K562 (cell line): Measurements from ENCODE around the gene IRF2BP2. TPM values are rescaled to one million over a fixed set of nuclear protein-coding genes. Genes with fewer than 3 reads are reported as not detected.
A peak's percentile ranks its signal among the peaks of the same experiment; 100 is the strongest.

Experiments
- ATAC-seq: fragments of 200-7000 bp; cut with Tn5 transposase; 3 replicates; pipeline ENCODE4 v1.9.1; 2020; ENCODE audit warnings: moderate library complexity
- BruUV-seq: library from RNA; stranded (reverse); fragments of 400-500 nt; replicated peaks from 2 replicates; lab custom pipeline; 2021; lab: Mats Ljungman, UMichigan
- CTCF ChIA-PET: fragments of 300-600 bp; formaldehyde crosslinking; extraction: SDS; loops from one replicate; lab custom pipeline; 2021; ENCODE audit warnings: low intra/inter-chr PET ratio; lab: Yijun Ruan, JAX
- POLR2A ChIA-PET: fragments of 300-600, 350-650 bp; sonication (Branson Sonifier 250); formaldehyde crosslinking; extraction: SDS; loops from one replicate; lab custom pipeline; 2021; ENCODE audit warnings: antibody characterized with exemption, inconsistent platforms; lab: Yijun Ruan, JAX
- DNase-seq, 4 experiments: peaks; one replicate each; pipeline versions ENCODE4 v3.0.0 to v3.0.0-alpha.2; 2011 to 2018; ENCODE audit warnings: low spot score in 3 of 4, mixed read lengths in 3 of 4; ENCODE audit errors: extremely low read depth in 1 of 4
- FAIRE-seq: peaks from 2 replicates; lab custom pipeline; 2011; peaks lifted over from hg19 to GRCh38; lab: Jason Lieb, UNC
- H2AFZ ChIP-seq: 2 replicates; pipeline ENCODE4 v1.6.0; 2011; ENCODE audit warnings: low read depth, low read length, control low read depth, inconsistent platforms
- H3K27ac ChIP-seq: fragments of 200-600 bp; 3 replicates; pipeline ENCODE4 v1.8.0; 2011; ENCODE audit warnings: low read depth, mild to moderate bottlenecking, control low read depth, inconsistent platforms, low read length, moderate library complexity, mixed read lengths; ENCODE audit errors: extremely low read depth
- H3K27me3 ChIP-seq, 2 experiments: fragments of 300-600 bp in 1 of 2; 2 replicates in 1 of 2; 3 replicates in 1 of 2; pipeline versions ENCODE4 v1.6.0 to v1.8.0; 2011; ENCODE audit warnings: inconsistent platforms in 2 of 2, low read length in 2 of 2, mild to moderate bottlenecking in 1 of 2, mixed read lengths in 1 of 2, moderate library complexity in 1 of 2; ENCODE audit not compliant: control insufficient read depth in 2 of 2, insufficient read depth in 2 of 2
- H3K36me3 ChIP-seq: fragments of 300-600 bp; 3 replicates; pipeline ENCODE4 v1.8.0; 2011; ENCODE audit warnings: mild to moderate bottlenecking, low read length, inconsistent platforms; ENCODE audit not compliant: control insufficient read depth, insufficient read depth
- H3K4me1 ChIP-seq, 2 experiments: fragments of 200-600 bp in 1 of 2; replicated peaks in 1 of 2; 2 replicates in 1 of 2; 3 replicates in 1 of 2; pipeline versions ENCODE4 v1.5.1 to v1.8.0; 2011; ENCODE audit warnings: inconsistent platforms in 2 of 2, low read length in 2 of 2, mild to moderate bottlenecking in 1 of 2, mixed read lengths in 1 of 2, moderate library complexity in 1 of 2; ENCODE audit not compliant: control insufficient read depth in 2 of 2, insufficient read depth in 2 of 2
- H3K4me2 ChIP-seq: 2 replicates; pipeline ENCODE4 v1.6.1; 2011; ENCODE audit warnings: low read length, control low read depth, inconsistent platforms, mixed read lengths; ENCODE audit not compliant: insufficient read depth
- H3K4me3 ChIP-seq: fragments of 200-600 bp; sonication (generic), shearing (Covaris generic); 2 replicates; pipeline ENCODE4 v1.5.1; 2016; ENCODE audit warnings: control low read depth, inconsistent platforms
- H3K79me2 ChIP-seq: fragments of 200-600 bp; 3 replicates; pipeline ENCODE4 v1.8.0; 2011; ENCODE audit warnings: low read length, inconsistent platforms; ENCODE audit not compliant: control insufficient read depth, insufficient read depth
- H3K9ac ChIP-seq, 2 experiments: 2 replicates each; pipeline versions ENCODE4 v1.6.0 to v1.6.1; 2011; ENCODE audit warnings: low read depth in 2 of 2, low read length in 2 of 2, control low read depth in 1 of 2, inconsistent platforms in 1 of 2, mild to moderate bottlenecking in 1 of 2, mixed read lengths in 1 of 2; ENCODE audit not compliant: insufficient read depth in 1 of 2
- H3K9me1 ChIP-seq: one replicate; pipeline ENCODE4 v1.6.0; 2011; ENCODE audit warnings: inconsistent platforms, mild to moderate bottlenecking, low read length, moderate library complexity; ENCODE audit not compliant: control insufficient read depth, insufficient read depth
- H3K9me3 ChIP-seq: replicated peaks from 2 replicates; pipeline ENCODE4 v1.5.1; 2011; ENCODE audit warnings: low read depth, low read length, inconsistent platforms; ENCODE audit not compliant: control insufficient read depth, insufficient read depth
- H4K20me1 ChIP-seq: replicated peaks from 2 replicates; pipeline ENCODE4 v1.6.1; 2011; ENCODE audit warnings: low read length, inconsistent platforms, mixed read lengths; ENCODE audit not compliant: control insufficient read depth, insufficient read depth
- L3MBTL2 ChIP-seq: fragments of 450-650 bp; IDR thresholded peaks from 2 replicates; pipeline ENCODE4 v1.6.1; 2016; ENCODE audit warnings: mild to moderate bottlenecking, moderate library complexity
- MTA2 ChIP-seq: fragments of 450-650 bp; IDR thresholded peaks from 2 replicates; pipeline ENCODE4 v1.6.1; 2016; ENCODE audit warnings: low read depth
- NFYB ChIP-seq: IDR thresholded peaks from 2 replicates; pipeline ENCODE4 v1.6.1; 2011; ENCODE audit warnings: mild to moderate bottlenecking, moderate library complexity; ENCODE audit not compliant: insufficient read length; ENCODE audit errors: extremely low read depth
- RAD21 ChIP-seq, 2 experiments: fragments of 250-450 bp in 1 of 2; fragments of 450-650 bp in 1 of 2; sonication (Bioruptor Pico) in 1 of 2; formaldehyde crosslinking in 1 of 2; IDR thresholded peaks in 1 of 2; conservative IDR thresholded peaks in 1 of 2; 2 replicates each; pipeline versions ENCODE4 v1.4.0 to v1.8.0; 2020 to 2022; ENCODE audit warnings: mild to moderate bottlenecking in 2 of 2, moderate library complexity in 1 of 2
- SMAD4 ChIP-seq: fragments of 250-450 bp; sonication (Bioruptor Pico); conservative IDR thresholded peaks from 2 replicates; pipeline ENCODE4 v1.8.0; 2021; ENCODE audit warnings: inconsistent platforms, mild to moderate bottlenecking, moderate library complexity
- ZBTB33 ChIP-seq: sonication (generic); formaldehyde crosslinking; IDR thresholded peaks from 2 replicates; pipeline ENCODE4 v1.8.1; 2023; ENCODE audit warnings: mild to moderate bottlenecking, missing genetic modification reagents
- ZNF639 ChIP-seq, 2 experiments: fragments of 200-800 bp in 1 of 2; sonication (Bioruptor generic) in 1 of 2; sonication (generic) in 1 of 2; formaldehyde crosslinking in 1 of 2; IDR thresholded peaks in 1 of 2; conservative IDR thresholded peaks in 1 of 2; 2 replicates each; pipeline versions ENCODE4 v1.5.0 to v1.6.1; 2016 to 2020; ENCODE audit warnings: missing compliant biosample characterization in 1 of 2, missing genetic modification characterization in 1 of 2, missing genetic modification reagents in 1 of 2
- WGBS: fragments of 100-300 bp; shearing (Covaris generic); methylation state at CpG from one replicate; pipeline ENCODE4 v1.1.6; 2016; ENCODE audit warnings: low coverage, mixed read lengths; ENCODE audit not compliant: insufficient coverage; ENCODE audit errors: missing lambda C conversion rate; 5-methylcytosine and 5-hydroxymethylcytosine counted together
- in situ Hi-C: fragments of 300-500 bp; cut with MboI; formaldehyde crosslinking; loops from 4 replicates; pipeline ENCODE4 v1.15.0; 2018; ENCODE audit warnings: inconsistent platforms, mixed read lengths
- intact Hi-C: fragments of 100-400 bp; cut with micrococcal nuclease; formaldehyde crosslinking; loops from 2 replicates; pipeline ENCODE4 v1.14.2; 2022
- polyA plus RNA-seq, 8 experiments: library from polyadenylated mRNA; depleted of rRNA in 4 of 8; stranded (reverse) in 5 of 8; unstranded in 3 of 8; fragments of >200 nt; fragmentation: Nextera tagmentation in 2 of 8; fragmentation: Illumina TruSeq in 1 of 8; extraction: Ambion mirVana in 2 of 8; extraction: Trizol in 1 of 8; gene quantifications; 2 replicates each; pipeline versions ENCODE4 v1.2.1 to v1.2.3, GENCODE V29; 2011 to 2014; ENCODE audit warnings: inconsistent platforms in 1 of 8, missing spikeins in 1 of 8
- total RNA-seq, 7 experiments: library from RNA; depleted of rRNA in 6 of 7; stranded (reverse); fragments of >200 nt in 6 of 7; fragmentation: Illumina TruSeq in 2 of 7; extraction: Trizol in 2 of 7; gene quantifications; 2 replicates each; pipeline versions ENCODE4 v1.2.1 to v1.2.3, GENCODE V29; 2011 to 2021; ENCODE audit warnings: low replicate concordance in 1 of 7

IRF2BP2 gene
- total and polyA plus RNA-seq, 9 of the 15 experiments (the other 6 are each of a cell fraction or from before 2014, with no cell fraction given), result 7.7 to 68.6 (median 22.1) TPM

GRCh38 chr1:234589854-234590620, 19.9 kb downstream of the IRF2BP2 start:
- no peak for TF ChIP-seq MTA2
- peak; percentile 2 for TF ChIP-seq NFYB
- H3K4me3 ChIP-seq, result no peak overlapping the region
- H3K27me3 ChIP-seq, result no peaks in the 10 kb centered on the region
- CTCF ChIA-PET, result no interaction called here
- peak in 3 of 4 experiments; percentile 38 to 45 (median 41) for DNase-seq
- FAIRE-seq, result no peak
- intact Hi-C loops, result no loop called here
- H3K9me1 ChIP-seq, result no peaks in the 10 kb centered on the region
- ATAC-seq, result no peak
- H2AFZ ChIP-seq, result no peak overlapping the region
- H3K9me3 ChIP-seq, result no peaks in the 10 kb centered on the region
- POLR2A ChIA-PET, result interaction anchor here (2.5 kb wide), 1 partner anchor 11 kb away, joined by 9 read pairs; no protein-coding TSS in a partner anchor
- no peak overlapping the region for H3K4me2 ChIP-seq
- peaks cover 2 to 3% of the 10 kb centered on the region in 2 experiments; a peak in 3 of 5 replicates for H3K4me1 ChIP-seq
- WGBS, result 37% methylated on average over 7 of the region's 7 CpGs
- BruUV-seq, result no TSS peak
- no peaks in the 10 kb centered on the region for H4K20me1 ChIP-seq
- no peaks in the 10 kb centered on the region for H3K79me2 ChIP-seq
- peak overlapping the region in 1 of 2 experiments; percentile 8; a peak in 1 of 4 replicates for H3K9ac ChIP-seq
- H3K36me3 ChIP-seq, result no peaks in the 10 kb centered on the region
- in situ Hi-C loops, result loop anchor here (10.0 kb wide), 1 partner anchor 265 kb away; no protein-coding TSS in a partner anchor
- H3K27ac ChIP-seq, result no peak overlapping the region

GRCh38 chr1:234589064-234589800, 20.7 kb downstream of the IRF2BP2 start:
- Histone ChIP-seq H3K27ac (no peak overlapping the region), H3K4me3 (no peak overlapping the region), H3K9me1 (no peaks in the 10 kb centered on the region), H3K9me3 (no peaks in the 10 kb centered on the region), H3K4me1 (peaks cover 3 to 9% of the 10 kb centered on the region in 2 experiments), H3K36me3 (no peaks in the 10 kb centered on the region), H3K79me2 (no peaks in the 10 kb centered on the region), H3K9ac (peak overlapping the region in 1 of 2 experiments; percentile 38; a peak in 2 of 4 replicates), H3K4me2 (no peak overlapping the region), H3K27me3 (no peaks in the 10 kb centered on the region), H4K20me1 (no peaks in the 10 kb centered on the region), H2AFZ (peak overlapping the region; percentile 5; the same call in 1 of the 2 replicates)
- no peak for DNase-seq
- in situ Hi-C loops, result no loop called here
- CTCF ChIA-PET, result no interaction called here
- no TSS peak for BruUV-seq
- ATAC-seq, result no peak
- POLR2A ChIA-PET, result interaction anchor here (0.6 to 0.9 kb wide), 2 partner anchors 18 to 20 kb away, joined by 4 read pairs; no protein-coding TSS in a partner anchor
- intact Hi-C loops, result no loop called here
- 63% methylated on average over 16 of the region's 16 CpGs for WGBS
- FAIRE-seq, result no peak
- no peak for TF ChIP-seq ZNF639 (CRISPR knock-in tag; conservative IDR thresholded peaks at IDR 0.05 in 1 of 2, IDR thresholded peaks at IDR 0.05 in 1 of 2)
- TF ChIP-seq ZBTB33, result no peak
- 0 out of 4 replicates have a peak, but pooled peaks of 1 of the 2 experiments have one; percentile 7 for TF ChIP-seq RAD21 (CRISPR knock-in tag; conservative IDR thresholded peaks at IDR 0.05 in 1 of 2, IDR thresholded peaks at IDR 0.05 in 1 of 2)
- TF ChIP-seq SMAD4 (CRISPR knock-in tag), result peak; percentile 51; the same call in 1 of the 2 replicates
- TF ChIP-seq L3MBTL2, result peak; percentile 55; the same call in 1 of the 2 replicates
